ENCODE measurements around the gene SERPING1.

DNA sequence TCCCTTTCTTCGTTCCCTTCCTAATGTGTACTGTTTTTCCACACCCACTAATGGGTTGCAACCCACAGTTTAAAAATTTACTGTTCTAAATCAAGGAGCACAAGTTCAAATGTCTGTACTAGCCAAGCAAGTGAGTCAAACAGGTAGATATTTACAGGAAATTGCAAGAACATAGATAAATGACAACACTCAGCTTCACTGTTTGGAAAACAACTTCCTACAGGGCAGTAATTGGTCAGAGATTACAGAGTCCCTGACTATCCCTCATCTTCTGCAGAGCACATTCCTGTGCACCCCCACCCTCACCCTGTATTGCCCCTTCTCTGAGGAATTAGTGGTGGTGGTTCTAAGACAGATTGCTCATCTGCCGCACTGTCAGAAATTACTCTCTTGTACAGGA lies 1.9 kb downstream of the SERPING1 start:
- TF ChIP-seq, protein P1, sequence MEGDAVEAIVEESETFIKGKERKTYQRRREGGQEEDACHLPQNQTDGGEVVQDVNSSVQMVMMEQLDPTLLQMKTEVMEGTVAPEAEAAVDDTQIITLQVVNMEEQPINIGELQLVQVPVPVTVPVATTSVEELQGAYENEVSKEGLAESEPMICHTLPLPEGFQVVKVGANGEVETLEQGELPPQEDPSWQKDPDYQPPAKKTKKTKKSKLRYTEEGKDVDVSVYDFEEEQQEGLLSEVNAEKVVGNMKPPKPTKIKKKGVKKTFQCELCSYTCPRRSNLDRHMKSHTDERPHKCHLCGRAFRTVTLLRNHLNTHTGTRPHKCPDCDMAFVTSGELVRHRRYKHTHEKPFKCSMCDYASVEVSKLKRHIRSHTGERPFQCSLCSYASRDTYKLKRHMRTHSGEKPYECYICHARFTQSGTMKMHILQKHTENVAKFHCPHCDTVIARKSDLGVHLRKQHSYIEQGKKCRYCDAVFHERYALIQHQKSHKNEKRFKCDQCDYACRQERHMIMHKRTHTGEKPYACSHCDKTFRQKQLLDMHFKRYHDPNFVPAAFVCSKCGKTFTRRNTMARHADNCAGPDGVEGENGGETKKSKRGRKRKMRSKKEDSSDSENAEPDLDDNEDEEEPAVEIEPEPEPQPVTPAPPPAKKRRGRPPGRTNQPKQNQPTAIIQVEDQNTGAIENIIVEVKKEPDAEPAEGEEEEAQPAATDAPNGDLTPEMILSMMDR (conservative IDR thresholded peaks at IDR 0.05 in 1 of 2, IDR thresholded peaks at IDR 0.05 in 1 of 2; ENCODE audit: extremely low read depth in 1 of 2, insufficient read depth in 1 of 2, low read depth in 1 of 2, low read length in 2 of 2) = no peak
- no peak for TF ChIP-seq EZH2 (IDR thresholded peaks at IDR 0.05; ENCODE audit: borderline replicate concordance, low read length)
